ENCODE data around the gene SAP30. TPM values are rescaled to one million over a fixed set of nuclear protein-coding genes. Genes with fewer than 3 reads are reported as not detected.
A peak's percentile ranks its signal among the peaks of the same experiment; 100 is the strongest.

The SAP30 gene
- total RNA-seq, 1 donor from 2014 or later: 8.8 TPM

- H2AFZ ChIP-seq (ENCODE audit: low read depth, low read length): no peak overlapping the region
- no peaks in the 10 kb centered on the region for H3K36me3 ChIP-seq (ENCODE audit: insufficient read depth, low read length)
- H3K36me3 Mint-ChIP-seq (ENCODE audit: low read depth, unreplicated experiment): peaks cover 3% of the 10 kb centered on the region
- H3K9me3 ChIP-seq (ENCODE audit: insufficient read depth, low read depth, low read length): no peaks in the 10 kb centered on the region
- H3K4me1 Mint-ChIP-seq (ENCODE audit: low read depth, unreplicated experiment): peaks cover 7% of the 10 kb centered on the region
- TF ChIP-seq, protein P1, sequence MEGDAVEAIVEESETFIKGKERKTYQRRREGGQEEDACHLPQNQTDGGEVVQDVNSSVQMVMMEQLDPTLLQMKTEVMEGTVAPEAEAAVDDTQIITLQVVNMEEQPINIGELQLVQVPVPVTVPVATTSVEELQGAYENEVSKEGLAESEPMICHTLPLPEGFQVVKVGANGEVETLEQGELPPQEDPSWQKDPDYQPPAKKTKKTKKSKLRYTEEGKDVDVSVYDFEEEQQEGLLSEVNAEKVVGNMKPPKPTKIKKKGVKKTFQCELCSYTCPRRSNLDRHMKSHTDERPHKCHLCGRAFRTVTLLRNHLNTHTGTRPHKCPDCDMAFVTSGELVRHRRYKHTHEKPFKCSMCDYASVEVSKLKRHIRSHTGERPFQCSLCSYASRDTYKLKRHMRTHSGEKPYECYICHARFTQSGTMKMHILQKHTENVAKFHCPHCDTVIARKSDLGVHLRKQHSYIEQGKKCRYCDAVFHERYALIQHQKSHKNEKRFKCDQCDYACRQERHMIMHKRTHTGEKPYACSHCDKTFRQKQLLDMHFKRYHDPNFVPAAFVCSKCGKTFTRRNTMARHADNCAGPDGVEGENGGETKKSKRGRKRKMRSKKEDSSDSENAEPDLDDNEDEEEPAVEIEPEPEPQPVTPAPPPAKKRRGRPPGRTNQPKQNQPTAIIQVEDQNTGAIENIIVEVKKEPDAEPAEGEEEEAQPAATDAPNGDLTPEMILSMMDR (IDR thresholded peaks at IDR 0.05; ENCODE audit: insufficient read depth, low read depth, low read length): no peak
- TF ChIP-seq EZH2 (IDR thresholded peaks at IDR 0.05; ENCODE audit: insufficient read depth, low read length): no peak
- H3K4me3 ChIP-seq (ENCODE audit: insufficient read depth, low read depth, low read length): no peak overlapping the region
- FAIRE-seq (no peak), DNase-seq (ENCODE audit: low read depth) (no peak)
- no peaks in the 10 kb centered on the region for H3K4me1 ChIP-seq (ENCODE audit: insufficient read depth, low read length)
- H3K79me2 ChIP-seq (ENCODE audit: insufficient read depth, low read length): no peaks in the 10 kb centered on the region
- no peaks in the 10 kb centered on the region for H4K20me1 ChIP-seq (ENCODE audit: insufficient read depth, low read length)
- H3K4me2 ChIP-seq (ENCODE audit: low read length): no peak overlapping the region
- no peak overlapping the region for H3K27ac ChIP-seq (ENCODE audit: low read depth, low read length)
- H3K27ac Mint-ChIP-seq (ENCODE audit: unreplicated experiment): peak overlapping the region; percentile 68
- H3K27me3 Mint-ChIP-seq (ENCODE audit: low read depth, unreplicated experiment): no peaks in the 10 kb centered on the region
- no peaks in the 10 kb centered on the region for H3K27me3 ChIP-seq (ENCODE audit: insufficient read depth, low read length)
- H3K9me3 Mint-ChIP-seq (ENCODE audit: unreplicated experiment): no peaks in the 10 kb centered on the region
- no peak overlapping the region for H3K4me3 Mint-ChIP-seq (ENCODE audit: unreplicated experiment)
- no peak overlapping the region for H3K9ac ChIP-seq (ENCODE audit: low read length)
Observed at GRCh38 chr4:173398220-173398619, 27.5 kb downstream of the SAP30 start.

DNA sequence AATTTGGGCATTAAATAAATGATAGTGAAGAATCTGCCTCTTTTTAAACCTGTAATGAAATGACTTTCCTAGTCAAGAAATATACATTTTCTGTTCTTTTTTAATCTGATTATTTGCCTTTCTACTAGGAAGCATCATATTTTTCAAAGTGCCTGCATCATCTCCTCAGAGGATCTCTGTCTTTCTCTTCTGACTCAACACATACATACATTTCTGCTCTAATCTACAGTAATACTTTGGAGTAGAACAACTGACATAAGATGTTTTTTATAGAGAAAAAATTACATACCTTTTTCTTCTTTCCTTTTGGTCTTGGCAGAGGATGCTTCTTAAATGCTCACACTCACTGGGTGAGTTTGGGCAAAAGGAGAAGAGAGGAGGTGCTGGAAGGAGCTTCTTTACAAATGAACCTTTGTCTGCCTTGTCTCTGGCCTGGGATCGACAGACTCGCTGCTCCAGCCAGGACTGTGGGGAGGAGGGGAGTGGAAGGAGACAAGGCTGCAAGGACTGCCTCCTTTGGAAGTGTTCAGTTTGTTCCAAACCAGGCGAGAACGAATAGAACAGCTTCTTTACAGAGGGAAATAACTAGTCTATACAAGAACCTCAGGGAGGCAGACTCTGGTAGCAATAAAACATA, 28.1 kb downstream of the SAP30 start, which contains the start of gene SCRG1:
Gene SCRG1 (minus strand): TSS at position 338 of the 637 bp plus-strand sequence. CDS start 7,702 bp downstream, outside the sequence.
- peak within 1 kb of the TSS; percentile 68 for H3K27ac Mint-ChIP-seq (ENCODE audit: unreplicated experiment)
- Histone ChIP-seq H3K9me3 (ENCODE audit: insufficient read depth, low read depth, low read length) (no peaks in the 10 kb centered on the region), H3K79me2 (ENCODE audit: insufficient read depth, low read length) (no peaks in the 10 kb centered on the region), H3K27ac (ENCODE audit: low read depth, low read length) (no peak within 1 kb of the TSS), H3K4me2 (ENCODE audit: low read length) (no peak within 1 kb of the TSS), H3K4me3 (ENCODE audit: insufficient read depth, low read depth, low read length) (no peak within 1 kb of the TSS), H3K9ac (ENCODE audit: low read length) (no peak within 1 kb of the TSS), H4K20me1 (ENCODE audit: insufficient read depth, low read length) (no peaks in the 10 kb centered on the region), H3K27me3 (ENCODE audit: insufficient read depth, low read length) (no peaks in the 10 kb centered on the region), H3K4me1 (ENCODE audit: insufficient read depth, low read length) (no peaks in the 10 kb centered on the region), H3K36me3 (ENCODE audit: insufficient read depth, low read length) (no peaks in the 10 kb centered on the region), H2AFZ (ENCODE audit: low read depth, low read length) (peak within 1 kb of the TSS; percentile 24)
- peaks cover 3% of the 10 kb centered on the region for H3K36me3 Mint-ChIP-seq (ENCODE audit: low read depth, unreplicated experiment)
- no peak within 1 kb of the TSS for H3K4me3 Mint-ChIP-seq (ENCODE audit: unreplicated experiment)
- peaks cover 7% of the 10 kb centered on the region for H3K4me1 Mint-ChIP-seq (ENCODE audit: low read depth, unreplicated experiment)
- H3K27me3 Mint-ChIP-seq (ENCODE audit: low read depth, unreplicated experiment): no peaks in the 10 kb centered on the region
- DNase-seq (ENCODE audit: low read depth): no peak
- TF ChIP-seq, protein P1 (IDR thresholded peaks at IDR 0.05; ENCODE audit: insufficient read depth, low read depth, low read length): no peak
- TF ChIP-seq EZH2 (IDR thresholded peaks at IDR 0.05; ENCODE audit: insufficient read depth, low read length): no peak
- H3K9me3 Mint-ChIP-seq (ENCODE audit: unreplicated experiment): no peaks in the 10 kb centered on the region
- no peak for FAIRE-seq

GRCh38 chr4:173401063-173401462, 30.3 kb downstream of the SAP30 start:
- no peaks in the 10 kb centered on the region for H3K27me3 ChIP-seq (ENCODE audit: insufficient read depth, low read length)
- H3K27ac ChIP-seq (ENCODE audit: low read depth, low read length): no peak overlapping the region
- no peaks in the 10 kb centered on the region for H3K79me2 ChIP-seq (ENCODE audit: insufficient read depth, low read length)
- H2AFZ ChIP-seq (ENCODE audit: low read depth, low read length): no peak overlapping the region
- no peak overlapping the region for H3K9ac ChIP-seq (ENCODE audit: low read length)
- no peaks in the 10 kb centered on the region for H3K36me3 ChIP-seq (ENCODE audit: insufficient read depth, low read length)
- H3K9me3 ChIP-seq (ENCODE audit: insufficient read depth, low read depth, low read length): no peaks in the 10 kb centered on the region
- TF ChIP-seq, protein P1 (IDR thresholded peaks at IDR 0.05; ENCODE audit: insufficient read depth, low read depth, low read length): no peak
- TF ChIP-seq EZH2 (IDR thresholded peaks at IDR 0.05; ENCODE audit: insufficient read depth, low read length): no peak
- no peaks in the 10 kb centered on the region for H3K4me1 ChIP-seq (ENCODE audit: insufficient read depth, low read length)
- DNase-seq (ENCODE audit: low read depth) (no peak), FAIRE-seq (no peak)
- Mint-ChIP-seq H3K4me3 (ENCODE audit: unreplicated experiment) (no peak overlapping the region), H3K27me3 (ENCODE audit: low read depth, unreplicated experiment) (no peaks in the 10 kb centered on the region), H3K4me1 (ENCODE audit: low read depth, unreplicated experiment) (peaks cover 7% of the 10 kb centered on the region), H3K27ac (ENCODE audit: unreplicated experiment) (no peak overlapping the region), H3K36me3 (ENCODE audit: low read depth, unreplicated experiment) (peaks cover 4% of the 10 kb centered on the region), H3K9me3 (ENCODE audit: unreplicated experiment) (no peaks in the 10 kb centered on the region)
- no peak overlapping the region for H3K4me3 ChIP-seq (ENCODE audit: insufficient read depth, low read depth, low read length)
- no peak overlapping the region for H3K4me2 ChIP-seq (ENCODE audit: low read length)
- H4K20me1 ChIP-seq (ENCODE audit: insufficient read depth, low read length): no peaks in the 10 kb centered on the region

Data from astrocyte (in vitro differentiated cells and primary cell).